ENCODE measurements around the gene MPZL2. TPM values are rescaled to one million over a fixed set of nuclear protein-coding genes. Genes with fewer than 3 reads are reported as not detected.

MPZL2 gene
- total RNA-seq, 1 experiment from 2014 or later, result 51.5 TPM

DNA sequence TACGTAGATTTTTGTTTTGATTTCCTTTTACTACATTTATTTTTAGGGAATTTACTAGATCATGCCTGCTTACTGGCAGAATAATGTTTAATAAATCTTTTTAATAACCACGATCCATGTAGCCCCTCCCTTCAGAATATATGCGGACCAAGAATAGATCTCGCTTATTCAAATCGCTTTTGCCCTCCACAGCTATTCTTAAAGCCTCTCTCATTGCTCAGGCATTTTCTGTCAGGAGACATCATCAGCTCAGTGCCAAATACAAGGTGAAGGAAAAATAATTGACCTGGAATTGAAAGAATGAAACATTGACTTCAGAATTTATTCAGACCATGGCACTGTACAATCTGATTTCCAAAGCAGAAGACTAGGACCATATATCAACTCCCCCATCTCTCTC is 29.3 kb downstream of the MPZL2 start:
- Histone ChIP-seq H3K27ac (ENCODE audit: low read length) (no peak overlapping the region), H3F3A (ENCODE audit: low read length, unreplicated experiment) (no peaks in the 10 kb centered on the region), H3K9ac (ENCODE audit: low read length) (no peak overlapping the region), H3K9me3 (ENCODE audit: low read length) (no peaks in the 10 kb centered on the region), H2AFZ (ENCODE audit: low read length) (no peak overlapping the region), H3K27me3 (ENCODE audit: low read length) (no peaks in the 10 kb centered on the region), H3K36me3 (ENCODE audit: low read depth, low read length) (no peaks in the 10 kb centered on the region), H3K4me3 (ENCODE audit: low read length) (no peak overlapping the region), H3K4me2 (ENCODE audit: low read length) (no peak overlapping the region), H3K4me1 (ENCODE audit: insufficient read depth, low read length) (peaks cover 9% of the 10 kb centered on the region; the same call in 1 of the 2 replicates), H4K20me1 (ENCODE audit: low read length) (no peaks in the 10 kb centered on the region), H3K9me2 (replicated peaks; ENCODE audit: low read length) (no peaks in the 10 kb centered on the region), H3K79me2 (ENCODE audit: low read length) (no peaks in the 10 kb centered on the region)
- POLR2A ChIA-PET (ENCODE audit: unreplicated experiment), result no interaction called here
- no peak for ATAC-seq
- CTCF ChIA-PET, result no interaction called here
- TF ChIP-seq, protein P1, sequence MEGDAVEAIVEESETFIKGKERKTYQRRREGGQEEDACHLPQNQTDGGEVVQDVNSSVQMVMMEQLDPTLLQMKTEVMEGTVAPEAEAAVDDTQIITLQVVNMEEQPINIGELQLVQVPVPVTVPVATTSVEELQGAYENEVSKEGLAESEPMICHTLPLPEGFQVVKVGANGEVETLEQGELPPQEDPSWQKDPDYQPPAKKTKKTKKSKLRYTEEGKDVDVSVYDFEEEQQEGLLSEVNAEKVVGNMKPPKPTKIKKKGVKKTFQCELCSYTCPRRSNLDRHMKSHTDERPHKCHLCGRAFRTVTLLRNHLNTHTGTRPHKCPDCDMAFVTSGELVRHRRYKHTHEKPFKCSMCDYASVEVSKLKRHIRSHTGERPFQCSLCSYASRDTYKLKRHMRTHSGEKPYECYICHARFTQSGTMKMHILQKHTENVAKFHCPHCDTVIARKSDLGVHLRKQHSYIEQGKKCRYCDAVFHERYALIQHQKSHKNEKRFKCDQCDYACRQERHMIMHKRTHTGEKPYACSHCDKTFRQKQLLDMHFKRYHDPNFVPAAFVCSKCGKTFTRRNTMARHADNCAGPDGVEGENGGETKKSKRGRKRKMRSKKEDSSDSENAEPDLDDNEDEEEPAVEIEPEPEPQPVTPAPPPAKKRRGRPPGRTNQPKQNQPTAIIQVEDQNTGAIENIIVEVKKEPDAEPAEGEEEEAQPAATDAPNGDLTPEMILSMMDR (conservative IDR thresholded peaks at IDR 0.05; ENCODE audit: low read depth, low read length), result no peak
- TF ChIP-seq EZH2 (IDR thresholded peaks at IDR 0.05; ENCODE audit: low read length, unreplicated experiment) (no peak), EZH2phosphoT487 (IDR thresholded peaks at IDR 0.05; ENCODE audit: borderline replicate concordance, low read length) (no peak)
- intact Hi-C loops (cut with micrococcal nuclease), result no loop called here
- DNase-seq, result no peak
- no TSS peak for BruUV-seq (replicated peaks)

DNA sequence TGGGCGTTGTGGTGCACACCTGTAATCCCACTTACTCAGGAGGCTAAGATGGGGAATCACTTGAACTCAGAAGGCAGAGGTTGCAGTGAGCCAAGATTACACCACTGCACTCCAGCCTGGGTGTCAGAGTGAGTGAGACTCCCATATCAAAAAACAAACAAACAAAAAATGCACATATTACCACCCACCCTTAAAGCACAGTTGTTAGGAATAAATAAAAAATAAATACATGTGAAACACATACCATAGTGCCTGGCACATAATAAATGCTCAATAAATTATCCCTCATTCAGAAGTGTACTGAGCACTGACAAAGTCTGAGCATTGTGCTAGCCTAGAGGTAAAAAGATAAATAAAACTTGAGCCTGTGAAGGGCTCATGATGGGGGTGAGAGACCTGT is 30.2 kb downstream of the MPZL2 start:
- intact Hi-C loops (cut with micrococcal nuclease), result no loop called here
- CTCF ChIA-PET, result interaction anchor here (1.5 kb wide), 1 partner anchor 35 kb away, joined by 5 read pairs; no protein-coding TSS in a partner anchor
- ATAC-seq, result no peak
- no peak overlapping the region for H3K27ac ChIP-seq (ENCODE audit: low read length)
- H2AFZ ChIP-seq (ENCODE audit: low read length), result no peak overlapping the region
- no peaks in the 10 kb centered on the region for H3K36me3 ChIP-seq (ENCODE audit: low read depth, low read length)
- no peaks in the 10 kb centered on the region for H3K9me2 ChIP-seq (replicated peaks; ENCODE audit: low read length)
- no peak for DNase-seq
- H3K9ac ChIP-seq (ENCODE audit: low read length), result no peak overlapping the region
- H3K27me3 ChIP-seq (ENCODE audit: low read length), result no peaks in the 10 kb centered on the region
- BruUV-seq (replicated peaks), result no TSS peak
- no peaks in the 10 kb centered on the region for H4K20me1 ChIP-seq (ENCODE audit: low read length)
- H3F3A ChIP-seq (ENCODE audit: low read length, unreplicated experiment), result no peaks in the 10 kb centered on the region
- POLR2A ChIA-PET (ENCODE audit: unreplicated experiment), result no interaction called here
- H3K4me2 ChIP-seq (ENCODE audit: low read length), result no peak overlapping the region
- H3K4me3 ChIP-seq (ENCODE audit: low read length), result no peak overlapping the region
- H3K9me3 ChIP-seq (ENCODE audit: low read length), result no peaks in the 10 kb centered on the region
- H3K79me2 ChIP-seq (ENCODE audit: low read length), result no peaks in the 10 kb centered on the region
- TF ChIP-seq EZH2phosphoT487 (IDR thresholded peaks at IDR 0.05; ENCODE audit: borderline replicate concordance, low read length), result no peak
- TF ChIP-seq, protein P1 (conservative IDR thresholded peaks at IDR 0.05; ENCODE audit: low read depth, low read length), result no peak
- TF ChIP-seq EZH2 (IDR thresholded peaks at IDR 0.05; ENCODE audit: low read length, unreplicated experiment), result no peak
- peaks cover 19% of the 10 kb centered on the region; the same call in 1 of the 2 replicates for H3K4me1 ChIP-seq (ENCODE audit: insufficient read depth, low read length)

DNA sequence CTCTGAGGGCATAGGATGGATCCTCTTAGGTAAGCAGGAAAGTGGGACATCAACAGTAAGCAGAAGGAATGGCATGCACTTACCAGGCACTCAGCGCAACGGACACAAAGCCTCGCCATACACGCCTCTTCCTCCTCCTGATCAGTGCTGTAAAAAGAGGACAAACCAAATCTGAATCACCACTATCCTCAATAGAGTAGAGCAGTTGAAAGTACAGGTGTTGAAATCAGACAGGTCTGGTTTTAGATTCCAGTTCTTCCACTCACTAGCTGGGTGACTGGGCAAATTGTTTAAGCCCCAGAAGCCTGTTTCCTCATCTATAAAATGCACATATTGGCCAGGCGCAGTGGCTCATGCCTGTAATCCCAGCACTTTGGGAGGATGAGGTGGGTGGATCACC is 30.7 kb downstream of the MPZL2 start:
- no peak overlapping the region for H3K4me2 ChIP-seq (ENCODE audit: low read length)
- no peak overlapping the region for H3K9ac ChIP-seq (ENCODE audit: low read length)
- H2AFZ ChIP-seq (ENCODE audit: low read length), result no peak overlapping the region
- no peaks in the 10 kb centered on the region for H3F3A ChIP-seq (ENCODE audit: low read length, unreplicated experiment)
- H3K4me3 ChIP-seq (ENCODE audit: low read length), result no peak overlapping the region
- H3K36me3 ChIP-seq (ENCODE audit: low read depth, low read length), result no peaks in the 10 kb centered on the region
- no peaks in the 10 kb centered on the region for H3K79me2 ChIP-seq (ENCODE audit: low read length)
- BruUV-seq (replicated peaks), result no TSS peak
- H3K4me1 ChIP-seq (ENCODE audit: insufficient read depth, low read length), result peaks cover 21% of the 10 kb centered on the region
- peak; percentile 27 for DNase-seq
- no peak for ATAC-seq
- ChIA-PET CTCF (interaction anchor here (1.5 kb wide), 1 partner anchor 35 kb away, joined by 5 read pairs; no protein-coding TSS in a partner anchor), POLR2A (ENCODE audit: unreplicated experiment) (no interaction called here)
- H3K27ac ChIP-seq (ENCODE audit: low read length), result no peak overlapping the region
- H3K9me2 ChIP-seq (replicated peaks; ENCODE audit: low read length), result no peaks in the 10 kb centered on the region
- TF ChIP-seq EZH2phosphoT487 (IDR thresholded peaks at IDR 0.05; ENCODE audit: borderline replicate concordance, low read length) (no peak), EZH2 (IDR thresholded peaks at IDR 0.05; ENCODE audit: low read length, unreplicated experiment) (no peak)
- TF ChIP-seq, protein P1 (conservative IDR thresholded peaks at IDR 0.05; ENCODE audit: low read depth, low read length), result no peak
- no peaks in the 10 kb centered on the region for H4K20me1 ChIP-seq (ENCODE audit: low read length)
- no peaks in the 10 kb centered on the region for H3K9me3 ChIP-seq (ENCODE audit: low read length)
- intact Hi-C loops (cut with micrococcal nuclease), result no loop called here
- no peaks in the 10 kb centered on the region for H3K27me3 ChIP-seq (ENCODE audit: low read length)
